HG03354 (cell line): ENCODE results near the gene DMRTC2.

Experiments
- ATAC-seq: cut with Tn5 transposase; IDR thresholded peaks from one replicate; pipeline ENCODE4 v1.9.1; 2021; ENCODE audit warnings: mild to moderate bottlenecking; ENCODE audit not compliant: unreplicated experiment, poor library complexity, severe bottlenecking

The DMRTC2 gene

GRCh38 chr19:41845051-41845590 lies 279 bp downstream of the DMRTC2 start:
- no peak for ATAC-seq

GRCh38 chr19:41847351-41848105 lies 2.7 kb downstream of the DMRTC2 start:
- ATAC-seq: no peak

GRCh38 chr19:41848666-41849065 lies 3.8 kb downstream of the DMRTC2 start:
- ATAC-seq: no peak

GRCh38 chr19:41849067-41849466 lies 4.2 kb downstream of the DMRTC2 start:
- ATAC-seq: no peak

- ATAC-seq: no peak
Observed at GRCh38 chr19:41850381-41850780, 5.5 kb downstream of the DMRTC2 start.

- no peak for ATAC-seq
Observed at GRCh38 chr19:41851456-41851855, 6.6 kb downstream of the DMRTC2 start.

GRCh38 chr19:41853344-41853743 lies 8.5 kb downstream of the DMRTC2 start:
- ATAC-seq: no peak

- no peak for ATAC-seq
Observed at GRCh38 chr19:41853768-41854167, 8.9 kb downstream of the DMRTC2 start.

- ATAC-seq: no peak
Observed at GRCh38 chr19:41859213-41859617, 14.4 kb downstream of the DMRTC2 start.

- peak; percentile 85 for ATAC-seq
Observed at GRCh38 chr19:41859618-41860418, 15.0 kb downstream of the DMRTC2 start, which contains the start of gene RPS19. Gene RPS19 (plus strand): TSS chr19:41860255. CDS start chr19:41860775, 520 bp downstream.

- ATAC-seq: no peak
Observed at GRCh38 chr19:41860419-41861115, 15.7 kb downstream of the DMRTC2 start.

GRCh38 chr19:41861116-41861768 lies 16.4 kb downstream of the DMRTC2 start:
- ATAC-seq: no peak

GRCh38 chr19:41861846-41862245 lies 17.0 kb downstream of the DMRTC2 start:
- no peak for ATAC-seq

- ATAC-seq: no peak
Observed at GRCh38 chr19:41862445-41862986, 17.7 kb downstream of the DMRTC2 start.

GRCh38 chr19:41863209-41863931 lies 18.5 kb downstream of the DMRTC2 start:
- ATAC-seq: no peak

GRCh38 chr19:41864374-41864773 lies 19.5 kb downstream of the DMRTC2 start:
- ATAC-seq: no peak

- no peak for ATAC-seq
Observed at GRCh38 chr19:41866284-41866683, 21.4 kb downstream of the DMRTC2 start.

GRCh38 chr19:41868120-41868988 lies 23.5 kb downstream of the DMRTC2 start:
- no peak for ATAC-seq
